T1000 (cell line): ENCODE measurements around the gene ITPK1.
"Not testable (repeated sequence)": the region's sequence is repeated elsewhere in the genome, so short reads cannot be mapped to it uniquely, and the experiment has no call there.

Experiments
- DNase-seq: peaks from one replicate; lab custom pipeline; 2025; ENCODE audit warnings: mixed read lengths; lab: John Stamatoyannopoulos, UW

Gene ITPK1

GRCh38 chr14:93115821-93116675 is at the start of gene ITPK1:
Gene ITPK1 (minus strand): TSS chr14:93115925. CDS start chr14:93115163, 762 bp downstream.
- peak; percentile 54 for DNase-seq

- DNase-seq: no peak
These were observed 47.8 kb upstream of the ITPK1 start for GRCh38 chr14:93163564-93163963.

GRCh38 chr14:93161411-93161940 is 45.8 kb upstream of the ITPK1 start:
- DNase-seq: no peak

- no peak for DNase-seq
These were observed 44.7 kb upstream of the ITPK1 start for GRCh38 chr14:93160353-93160801.

GRCh38 chr14:93159625-93160352 is 44.1 kb upstream of the ITPK1 start:
- DNase-seq: not testable (repeated sequence)

- DNase-seq: not testable (repeated sequence)
These were observed 42.6 kb upstream of the ITPK1 start for GRCh38 chr14:93158349-93158748.

GRCh38 chr14:93156693-93157369 is 41.1 kb upstream of the ITPK1 start:
- no peak for DNase-seq

- DNase-seq: no peak
These were observed 39.9 kb upstream of the ITPK1 start for GRCh38 chr14:93155667-93156066.

- no peak for DNase-seq
These were observed 37.4 kb upstream of the ITPK1 start for GRCh38 chr14:93153121-93153520.

GRCh38 chr14:93150227-93151208 is 34.8 kb upstream of the ITPK1 start:
- DNase-seq: no peak

- no peak for DNase-seq
These were observed 33.3 kb upstream of the ITPK1 start for GRCh38 chr14:93148979-93149378.

GRCh38 chr14:93146119-93146518 is 30.4 kb upstream of the ITPK1 start:
- no peak for DNase-seq

- no peak for DNase-seq
These were observed 27.3 kb upstream of the ITPK1 start for GRCh38 chr14:93142854-93143652.

GRCh38 chr14:93137864-93138263 is 22.1 kb upstream of the ITPK1 start:
- DNase-seq: no peak

GRCh38 chr14:93136508-93136907 is 20.8 kb upstream of the ITPK1 start:
- not testable (repeated sequence) for DNase-seq

- no peak for DNase-seq
These were observed 20.3 kb upstream of the ITPK1 start for GRCh38 chr14:93136009-93136408.

- DNase-seq: no peak
These were observed 19.7 kb upstream of the ITPK1 start for GRCh38 chr14:93135399-93135798.

- DNase-seq: no peak
These were observed 17.7 kb upstream of the ITPK1 start for GRCh38 chr14:93133464-93133863.

- DNase-seq: no peak
These were observed 16.8 kb upstream of the ITPK1 start for GRCh38 chr14:93132472-93133065.
